ENCODE results near the gene FAM181A.

The FAM181A gene

DNA sequence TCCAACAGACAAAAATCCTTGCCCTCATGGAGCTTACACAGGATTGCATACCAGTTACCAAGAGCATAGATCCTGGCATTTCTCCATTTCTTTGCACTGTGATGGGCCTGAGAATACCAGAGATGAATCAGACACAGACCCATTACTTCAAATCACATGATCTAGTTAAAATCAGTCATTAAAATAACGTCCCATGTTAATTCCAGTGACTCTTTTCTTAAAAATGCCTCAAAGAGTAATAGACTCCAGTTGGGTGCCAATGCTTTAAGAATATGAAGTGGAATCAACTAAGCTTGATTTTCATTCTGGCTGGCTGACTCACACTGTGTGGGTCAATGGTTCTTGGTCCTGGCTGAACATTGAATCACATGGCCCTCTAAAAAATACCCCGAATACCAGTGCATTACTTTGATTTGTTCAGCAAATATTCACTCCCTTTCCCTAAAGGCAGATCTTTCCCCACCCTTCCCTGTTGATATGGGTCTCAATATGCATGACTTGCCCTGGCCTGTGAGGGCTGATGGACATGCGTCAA is 38.2 kb downstream of the FAM181A start:
- peak; percentile 95 for DNase-seq

DNA sequence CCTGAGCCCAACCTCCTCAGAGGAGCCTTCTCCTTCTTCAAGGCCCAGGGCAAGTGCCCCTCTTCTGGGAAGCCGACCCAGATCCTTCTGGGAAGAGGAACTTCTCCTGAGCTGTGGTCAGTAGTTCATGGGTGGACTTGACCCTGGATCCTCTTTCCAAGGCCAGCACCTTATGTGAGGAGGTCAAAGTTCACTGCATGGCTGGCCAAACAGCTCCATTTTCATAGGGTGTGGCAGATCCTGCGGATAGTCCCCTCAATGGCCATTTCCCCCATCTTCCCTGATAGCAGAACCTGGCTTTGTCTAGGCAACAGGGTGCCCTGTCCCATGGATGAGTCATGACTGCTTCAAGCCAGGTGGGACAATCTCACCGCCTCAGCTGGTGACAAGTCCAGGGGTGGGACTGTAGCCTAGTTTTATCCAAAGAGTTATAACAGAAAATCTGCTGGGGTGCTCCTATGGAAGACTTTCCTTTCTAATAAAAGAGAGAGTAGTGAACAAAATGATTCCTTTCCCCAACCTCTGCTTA is 38.9 kb downstream of the FAM181A start:
- DNase-seq: no peak

DNA sequence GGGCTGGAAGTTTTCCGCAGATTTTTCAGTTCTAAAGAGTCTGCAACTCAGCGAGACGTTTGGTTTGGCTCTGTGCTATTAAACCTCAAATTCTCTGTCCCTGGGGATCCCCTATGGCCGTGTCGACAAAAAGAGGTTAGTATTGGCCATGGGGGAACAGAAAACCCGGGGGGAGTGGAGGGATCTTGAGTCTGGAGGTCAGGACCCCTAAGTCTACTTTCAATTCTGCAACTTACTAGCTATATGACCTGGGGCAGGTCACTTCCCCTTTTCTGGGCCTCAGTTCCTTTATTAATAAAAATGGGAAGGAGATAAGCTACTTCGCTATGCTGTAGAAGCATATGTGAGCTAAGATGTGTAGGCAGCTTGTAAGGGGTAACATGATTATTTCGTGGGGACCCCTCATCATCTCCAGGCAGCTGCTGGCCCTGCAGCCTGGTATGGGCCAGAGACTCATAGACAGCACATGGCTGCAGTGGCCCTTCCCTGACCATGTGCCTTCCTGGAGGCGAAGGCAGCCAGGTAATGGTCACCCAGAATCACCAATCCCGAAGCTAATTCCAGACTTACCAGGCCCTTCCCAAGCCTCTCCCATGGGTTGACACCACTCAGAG is 40.6 kb downstream of the FAM181A start:
- no peak for DNase-seq

DNA sequence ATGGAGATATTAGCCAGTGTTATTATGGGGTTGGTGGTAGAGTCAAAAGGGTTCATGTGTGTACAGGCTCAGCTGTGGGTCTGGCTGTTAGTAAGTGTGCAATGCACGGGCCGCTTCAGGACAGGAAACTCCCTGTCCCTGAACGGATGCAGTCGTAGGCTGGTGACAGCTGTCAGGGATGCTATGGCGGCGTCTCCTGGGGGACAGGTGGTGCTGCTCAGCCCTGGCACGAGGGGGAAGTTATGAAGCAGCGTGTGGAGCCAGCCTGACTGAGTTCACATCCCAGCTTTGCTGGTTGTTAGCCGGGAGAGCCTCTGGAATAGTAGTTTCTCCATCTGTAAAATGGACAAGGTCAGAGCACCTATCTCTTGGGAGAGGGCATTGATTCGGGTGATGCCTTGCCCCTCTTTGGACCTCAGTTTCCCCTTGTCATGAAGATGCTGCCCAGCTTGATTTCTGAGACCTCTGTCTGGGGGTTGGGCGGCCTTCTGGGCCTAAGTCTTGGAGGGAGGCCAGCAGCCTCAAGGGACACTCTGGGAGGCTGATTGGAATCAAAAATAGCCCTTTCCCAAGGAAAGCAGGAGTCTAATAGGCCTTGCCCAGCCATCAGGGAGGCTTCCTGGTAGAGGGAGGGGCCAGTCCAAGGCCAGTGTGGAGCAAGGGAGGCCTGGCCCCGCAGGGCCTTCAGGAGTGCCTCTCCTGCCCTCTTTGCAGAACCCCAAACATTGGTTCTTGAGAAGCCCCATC is 42.1 kb downstream of the FAM181A start:
- no peak for DNase-seq

DNA sequence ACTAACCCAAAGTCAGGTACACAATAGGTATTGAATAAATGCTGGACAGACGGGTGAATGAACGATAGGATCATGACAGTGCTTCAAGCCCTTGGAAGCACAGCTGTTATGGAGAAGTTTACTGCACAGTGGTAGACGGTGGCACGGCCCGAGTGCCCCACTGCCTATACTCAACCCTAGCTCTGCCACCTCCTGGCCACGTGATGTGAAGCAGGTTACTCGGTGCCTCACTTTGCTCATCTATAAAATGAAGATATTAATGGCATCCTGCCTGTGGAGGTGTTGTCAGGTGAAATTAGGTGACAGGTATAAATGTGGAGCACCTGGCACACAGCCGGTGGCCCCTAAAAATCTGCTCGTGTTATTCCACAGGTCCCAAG is 43.4 kb downstream of the FAM181A start:
- no peak for DNase-seq

DNA sequence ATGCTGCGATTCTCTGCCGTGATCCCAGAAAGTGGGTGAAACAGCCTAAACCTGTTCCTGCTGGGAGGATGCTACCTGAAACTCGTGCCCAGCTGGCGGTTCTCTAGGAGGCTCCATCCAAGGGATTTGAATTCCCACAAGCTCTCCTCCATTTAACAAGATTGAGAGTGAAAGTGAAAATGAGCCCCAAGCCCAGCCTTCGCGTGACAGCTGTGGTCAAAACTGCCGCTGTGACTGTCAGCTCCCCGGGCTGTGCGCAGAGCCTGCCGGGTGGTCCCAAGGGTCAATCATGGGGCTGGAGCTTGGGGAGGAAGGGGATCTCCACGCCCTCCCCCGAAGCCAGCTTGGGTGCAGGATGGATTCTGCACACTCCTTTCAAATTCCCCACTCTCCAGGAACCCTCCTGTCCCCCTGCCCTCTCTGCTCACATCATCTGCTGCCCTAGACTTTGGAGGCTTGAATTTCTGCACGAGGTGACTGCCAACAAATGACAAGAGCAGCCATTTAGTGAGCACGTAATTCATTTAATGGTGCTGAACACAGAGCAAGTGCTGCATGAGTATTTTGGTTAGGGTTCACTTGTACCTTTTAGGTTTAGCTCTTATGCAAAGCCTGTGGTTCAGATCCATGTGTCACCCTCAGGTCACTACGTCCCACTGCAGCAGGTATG is 44.0 kb downstream of the FAM181A start:
- DNase-seq: no peak

DNA sequence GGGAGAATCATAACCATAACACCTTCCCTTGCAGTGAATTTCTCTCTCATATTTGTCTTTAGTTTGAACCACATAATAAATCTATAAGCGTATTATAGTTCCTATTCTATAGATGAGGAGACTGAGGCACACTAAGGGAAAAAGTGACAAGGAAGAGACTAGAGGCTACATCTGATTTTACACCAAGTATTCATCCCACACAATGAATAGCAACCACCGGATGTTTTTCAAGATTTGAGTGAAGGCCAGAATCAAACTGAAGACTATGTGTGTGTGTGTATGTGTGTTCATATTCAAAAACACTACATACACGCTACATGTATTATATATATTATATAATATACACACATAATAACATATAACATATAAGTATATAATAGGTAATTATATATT is 44.5 kb downstream of the FAM181A start:
- DNase-seq: no peak

DNA sequence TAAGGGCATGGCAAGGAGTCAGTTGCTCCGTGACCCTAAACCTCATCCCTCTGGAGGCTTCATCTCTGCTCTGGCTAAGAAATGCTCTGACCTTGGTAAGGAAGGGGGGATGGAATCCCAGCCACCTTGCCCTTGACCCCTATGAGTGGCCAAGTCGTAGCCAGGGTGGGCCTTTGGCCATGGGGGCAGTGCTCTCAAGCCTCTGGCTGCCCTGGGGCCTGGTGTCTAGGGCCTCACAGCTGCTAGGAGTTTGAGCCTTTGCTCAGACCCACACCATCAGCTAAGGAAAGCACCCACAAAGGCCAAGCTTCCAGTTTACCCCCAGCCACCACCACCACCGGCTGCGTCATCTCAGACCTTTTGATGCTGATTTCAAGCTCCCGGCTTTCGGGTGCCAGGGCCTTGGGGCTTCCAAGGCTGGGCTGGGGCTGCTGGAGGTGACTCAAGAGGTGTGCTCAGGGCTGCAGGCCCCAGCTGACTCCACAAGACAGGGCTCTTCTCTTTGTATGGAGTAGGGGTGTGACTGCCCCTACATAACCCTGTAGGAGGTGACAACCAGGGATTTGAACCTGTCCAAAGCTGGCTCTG is 45.6 kb downstream of the FAM181A start:
- DNase-seq: no peak

DNA sequence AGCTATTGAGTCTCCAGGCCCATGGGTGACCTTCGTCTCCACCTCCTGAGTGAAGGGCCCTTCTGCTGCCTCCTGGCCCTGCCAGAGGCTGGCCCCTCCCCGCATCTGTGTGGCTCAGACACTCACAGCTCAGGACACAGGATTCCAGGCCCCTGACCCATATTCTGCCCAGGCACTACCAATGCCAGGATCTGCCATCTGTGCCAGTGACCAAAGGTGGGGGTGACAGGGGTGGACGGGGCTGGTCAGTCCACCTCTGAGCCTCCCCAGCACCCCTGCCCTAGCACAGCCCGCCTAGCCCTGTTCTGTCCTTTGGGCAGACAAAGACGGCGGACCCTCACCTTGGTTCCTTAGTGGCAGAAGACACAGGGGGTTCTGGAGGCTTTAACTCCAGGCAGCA is 46.5 kb downstream of the FAM181A start:
- DNase-seq: no peak

DNA sequence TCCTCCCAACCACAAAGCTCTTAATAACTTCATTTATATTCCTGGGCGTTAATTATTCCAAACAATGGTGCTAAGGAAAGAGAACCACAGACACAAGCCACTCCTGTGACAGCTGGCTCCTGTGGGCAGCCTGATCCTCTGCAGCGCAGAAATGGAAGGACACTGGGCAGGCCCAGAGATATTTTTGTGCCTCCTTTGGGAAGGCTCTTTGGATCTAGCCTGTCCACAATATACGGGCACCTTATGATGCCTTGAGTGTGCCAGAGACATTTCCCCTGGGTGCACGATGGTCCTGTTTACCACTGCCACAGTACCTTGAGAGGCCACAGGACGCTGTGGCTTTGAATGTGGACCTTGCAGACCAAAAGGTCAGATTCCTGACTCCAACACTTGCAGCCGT is 47.2 kb downstream of the FAM181A start:
- no peak for DNase-seq

DNA sequence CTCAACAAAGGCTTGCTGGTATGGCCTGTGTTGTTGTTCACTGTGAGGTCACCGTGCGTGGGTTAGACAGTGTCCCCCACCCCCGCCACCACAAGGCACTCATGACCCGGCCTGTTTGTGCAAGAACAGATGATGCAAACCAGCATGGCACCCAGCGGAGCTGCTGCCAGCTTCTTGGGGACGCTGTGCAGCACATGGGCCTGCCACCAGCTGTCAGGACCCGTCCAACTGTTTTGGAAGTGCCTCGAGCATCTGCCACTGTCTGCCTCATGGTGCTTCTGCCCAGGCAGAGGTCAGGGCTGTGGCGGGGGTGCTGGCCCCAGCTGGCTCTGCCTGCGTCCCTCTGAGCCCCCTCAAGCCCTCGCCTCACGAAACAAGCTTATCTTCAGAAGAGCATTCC is 47.7 kb downstream of the FAM181A start:
- DNase-seq: no peak

DNA sequence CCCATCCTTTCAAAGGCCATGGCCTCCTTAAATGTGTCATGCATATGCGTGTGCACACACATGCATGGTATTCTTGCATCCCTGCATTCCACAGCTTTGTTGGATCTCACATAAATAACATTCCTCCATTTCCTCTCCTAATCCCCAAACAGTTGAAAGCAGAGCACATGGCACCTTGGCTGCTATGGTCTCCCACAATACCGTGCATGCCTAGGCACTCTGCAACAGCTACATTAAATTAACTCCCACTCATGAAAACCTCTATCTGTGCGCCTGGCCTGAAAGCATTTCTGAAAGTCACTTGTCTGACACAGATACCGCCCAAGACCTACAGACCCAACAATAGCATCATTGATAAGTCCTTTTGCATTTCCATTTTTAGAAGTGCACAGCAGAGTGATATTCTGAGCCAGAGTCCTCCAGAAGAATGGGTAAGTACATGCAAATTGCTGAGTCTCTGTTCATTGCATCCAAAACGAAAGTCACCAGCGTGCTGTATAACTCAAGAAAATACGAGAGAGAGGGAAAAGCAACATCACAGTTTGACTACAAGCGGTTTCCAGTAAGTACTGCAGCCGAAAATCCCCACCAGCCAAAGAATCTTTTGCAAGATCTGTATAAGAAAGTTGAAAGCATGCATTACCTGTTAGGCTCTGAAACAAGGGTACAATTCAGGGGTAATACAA is 48.8 kb downstream of the FAM181A start:
- peak; percentile 24 for DNase-seq

DNA sequence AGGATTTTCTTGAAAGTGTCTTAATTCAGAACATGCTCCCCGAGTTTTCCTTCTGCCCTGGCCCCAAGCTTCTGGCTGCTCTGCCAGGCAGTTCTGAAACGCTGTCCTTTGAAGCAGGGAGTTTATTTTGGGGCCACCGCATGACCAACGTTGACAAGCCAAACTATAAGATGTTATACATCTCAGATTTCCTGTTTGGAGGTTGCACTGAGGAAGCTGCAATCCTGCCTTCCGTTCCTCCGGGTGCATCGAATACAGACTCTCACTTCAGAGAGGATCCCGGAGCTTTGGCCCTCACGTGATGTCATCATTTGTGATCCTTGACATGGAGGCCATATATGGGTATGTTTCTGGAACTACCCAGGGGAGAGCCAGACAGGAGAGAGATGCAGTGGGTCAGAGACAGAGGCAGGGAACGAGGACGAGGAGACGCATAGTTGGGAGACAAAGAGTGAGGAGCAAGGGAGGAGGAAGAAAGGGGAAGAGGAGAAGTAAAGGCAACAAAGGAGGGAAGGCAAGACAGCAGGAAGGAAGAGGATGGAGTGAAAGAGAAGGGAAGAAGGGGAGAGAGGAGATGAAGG is 49.4 kb downstream of the FAM181A start, which contains the start of gene ASB2:
ASB2 (minus strand) TSS at position 94 of the 581 bp plus-strand sequence. CDS start 12,031 bp downstream, outside the sequence.
- DNase-seq: peak; percentile 23

DNA sequence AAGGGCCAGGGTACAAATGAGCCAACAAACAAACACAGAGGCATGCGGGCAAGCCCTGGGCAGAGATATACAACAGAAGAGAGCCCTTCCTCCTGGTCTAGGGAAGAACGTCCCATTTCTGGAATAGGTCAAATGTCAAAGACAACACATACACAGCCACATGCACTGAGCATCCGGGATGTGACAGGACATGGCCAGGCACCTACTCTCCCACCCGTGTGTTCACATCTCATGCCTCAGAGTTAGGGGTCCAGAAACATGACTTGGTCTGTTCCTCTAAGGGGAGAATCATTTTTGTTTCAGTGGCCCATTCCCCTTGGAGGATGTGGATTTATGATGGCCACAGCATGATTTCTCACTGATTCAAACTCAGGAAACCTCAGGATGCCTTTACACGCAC is 50.0 kb downstream of the FAM181A start:
- DNase-seq: no peak

DNA sequence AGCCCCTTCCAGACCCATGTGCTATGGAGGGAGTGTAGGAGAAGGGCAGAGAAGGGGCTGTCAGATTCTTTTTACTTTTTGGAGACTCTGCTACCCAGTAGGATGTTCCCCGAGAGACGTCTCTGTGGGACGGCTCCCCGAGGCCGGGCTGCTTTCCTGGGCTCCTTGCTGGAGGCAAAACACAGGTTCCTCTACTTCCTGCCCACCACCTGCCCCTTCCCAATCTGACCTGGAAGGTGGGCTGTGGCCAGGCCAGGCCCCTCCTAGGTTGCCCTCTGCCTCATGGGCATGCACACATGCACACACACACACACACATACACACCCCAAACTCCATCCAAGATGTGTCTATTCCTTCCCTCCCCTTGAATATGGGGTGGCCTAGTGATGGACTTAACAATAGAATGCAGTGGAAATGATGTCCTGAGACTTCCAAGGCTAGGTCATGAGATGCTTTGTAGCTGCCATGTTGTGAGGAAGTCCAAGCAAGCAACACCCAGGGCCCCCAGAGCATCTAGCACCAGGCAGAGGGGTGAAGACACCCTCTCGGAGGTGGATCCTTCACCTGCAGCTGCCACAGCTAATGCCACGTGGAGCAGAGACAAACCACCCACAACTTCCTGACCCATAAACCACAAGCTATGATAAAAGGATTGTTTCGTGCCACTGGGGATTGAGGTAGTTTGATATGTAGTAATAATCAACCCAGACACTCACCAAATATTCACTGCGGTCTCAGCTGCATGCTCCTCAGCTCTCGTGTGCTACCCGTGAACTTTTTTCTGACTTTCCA is 50.8 kb downstream of the FAM181A start:
- DNase-seq: no peak

DNA sequence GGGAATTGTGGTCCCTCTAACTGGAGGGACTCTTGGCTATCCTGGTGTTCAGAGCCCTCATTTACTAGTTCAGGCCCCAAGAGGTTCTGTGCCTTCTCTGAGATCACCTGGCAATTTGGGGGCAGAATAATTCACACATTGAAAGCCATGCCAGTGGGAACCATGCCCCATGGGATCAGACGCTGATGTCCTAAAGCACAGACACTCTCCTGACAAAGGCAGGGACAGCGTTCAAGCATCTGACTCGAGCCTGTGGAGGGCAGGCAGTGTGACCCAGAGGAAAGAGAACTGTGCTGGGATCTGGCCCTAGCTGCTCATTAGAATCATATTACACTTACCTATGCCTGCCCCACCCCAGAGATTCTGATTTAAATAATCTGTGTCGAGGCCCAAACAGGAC is 51.6 kb downstream of the FAM181A start:
- no peak for DNase-seq

Measured in fibroblast of skin of right biceps (primary cell).